Stimulated activated naive B cell treated with anti-CD40 and anti-IgM and Interleukin-4, amounts not matched to agents 10 μg/mL and 1 μg/mL and 100 μg/mL, for 72 hours (primary cell): Measurements from ENCODE around the gene C17orf107.

Source experiments
- ATAC-seq, 2 donors: fragments of 150-1000 bp; cut with Tn5 transposase; replicated peaks; 2 replicates each; pipeline ENCODE4 v1.10.0; 2021; ENCODE audit warnings: moderate library complexity in 1 of 2
- DNase-seq: peaks from one replicate; pipeline ENCODE4 v3.0.0; 2021
- H3K27ac Mint-ChIP-seq: one replicate; pipeline ENCODE4 v1.8.0; 2022; ENCODE audit warnings: mild to moderate bottlenecking, mixed read lengths
- H3K27me3 Mint-ChIP-seq, 2 donors: one replicate each; pipeline ENCODE4 v1.8.0; 2022; ENCODE audit warnings: mixed read lengths in 2 of 2
- H3K36me3 Mint-ChIP-seq, 2 donors: one replicate each; pipeline ENCODE4 v1.8.0; 2022; ENCODE audit warnings: mixed read lengths in 2 of 2, mild to moderate bottlenecking in 1 of 2
- H3K4me1 Mint-ChIP-seq, 2 donors: one replicate each; pipeline ENCODE4 v1.8.0; 2022; ENCODE audit warnings: mixed read lengths in 2 of 2, mild to moderate bottlenecking in 1 of 2
- H3K4me3 Mint-ChIP-seq, 2 donors: one replicate each; pipeline ENCODE4 v1.8.0; 2022; ENCODE audit warnings: mild to moderate bottlenecking in 2 of 2, mixed read lengths in 2 of 2, moderate library complexity in 1 of 2
- H3K9me3 Mint-ChIP-seq, 2 donors: one replicate each; pipeline ENCODE4 v1.8.0; 2022; ENCODE audit warnings: mixed read lengths in 2 of 2, mild to moderate bottlenecking in 1 of 2

C17orf107 gene

GRCh38 chr17:4887581-4887980 is 11.8 kb upstream of the C17orf107 start:
- Mint-ChIP-seq H3K4me1 (peaks cover 0 to 5% of the 10 kb centered on the region in 2 donors), H3K36me3 (peaks cover 43 to 68% of the 10 kb centered on the region in 2 donors), H3K27ac (peak overlapping the region; percentile 14), H3K4me3 (no peak overlapping the region), H3K9me3 (no peaks in the 10 kb centered on the region), H3K27me3 (no peaks in the 10 kb centered on the region)
- ATAC-seq (no peak), DNase-seq (no peak)

- peaks cover 69 to 76% of the 10 kb centered on the region in 2 donors for H3K36me3 Mint-ChIP-seq
- no peaks in the 10 kb centered on the region for H3K27me3 Mint-ChIP-seq
- no peak for DNase-seq
Observed at GRCh38 chr17:4891411-4892410, 7.6 kb upstream of the C17orf107 start.

GRCh38 chr17:4892499-4893221 is 6.7 kb upstream of the C17orf107 start:
- Mint-ChIP-seq H3K27me3 (peaks cover 0 to 5% of the 10 kb centered on the region in 2 donors), H3K4me1 (peaks cover 0 to 8% of the 10 kb centered on the region in 2 donors), H3K9me3 (no peaks in the 10 kb centered on the region), H3K36me3 (peaks cover 76% of the 10 kb centered on the region in 2 donors), H3K4me3 (no peak overlapping the region), H3K27ac (no peak overlapping the region)
- ATAC-seq (no peak), DNase-seq (no peak)

More at GRCh38 chr17:4891411-4892410, 7.6 kb upstream of the C17orf107 start:
- Mint-ChIP-seq H3K4me3 (no peak overlapping the region), H3K4me1 (peaks cover 0 to 8% of the 10 kb centered on the region in 2 donors), H3K9me3 (no peaks in the 10 kb centered on the region), H3K27ac (peak overlapping the region; percentile 51)
- ATAC-seq, result no peak

- H3K36me3 Mint-ChIP-seq, result peaks cover 76 to 77% of the 10 kb centered on the region in 2 donors
- no peak overlapping the region for H3K4me3 Mint-ChIP-seq
- ATAC-seq (no peak), DNase-seq (no peak)
- no peaks in the 10 kb centered on the region for H3K9me3 Mint-ChIP-seq
- H3K4me1 Mint-ChIP-seq, result peaks cover 3 to 8% of the 10 kb centered on the region in 2 donors
- H3K27ac Mint-ChIP-seq, result no peak overlapping the region
- peaks cover under 1 to 5% of the 10 kb centered on the region in 2 donors for H3K27me3 Mint-ChIP-seq
Observed at GRCh38 chr17:4893272-4893671, 6.1 kb upstream of the C17orf107 start.

GRCh38 chr17:4893721-4894560 is 5.4 kb upstream of the C17orf107 start:
- Mint-ChIP-seq H3K27ac (peak overlapping the region; percentile 37), H3K36me3 (peaks cover 77 to 78% of the 10 kb centered on the region in 2 donors), H3K27me3 (peaks cover 4 to 5% of the 10 kb centered on the region in 2 donors), H3K4me3 (no peak overlapping the region), H3K4me1 (peaks cover 9 to 12% of the 10 kb centered on the region in 2 donors), H3K9me3 (no peaks in the 10 kb centered on the region)
- no peak for ATAC-seq
- DNase-seq, result no peak

GRCh38 chr17:4895121-4895520 is 4.2 kb upstream of the C17orf107 start:
- peaks cover 71 to 77% of the 10 kb centered on the region in 2 donors for H3K36me3 Mint-ChIP-seq
- ATAC-seq (no peak), DNase-seq (no peak)
- no peaks in the 10 kb centered on the region for H3K9me3 Mint-ChIP-seq
- H3K4me3 Mint-ChIP-seq, result no peak overlapping the region
- H3K4me1 Mint-ChIP-seq, result peaks cover 18 to 19% of the 10 kb centered on the region in 2 donors
- peaks cover 4 to 13% of the 10 kb centered on the region in 2 donors for H3K27me3 Mint-ChIP-seq
- H3K27ac Mint-ChIP-seq, result no peak overlapping the region

- H3K27ac Mint-ChIP-seq, result peak overlapping the region; percentile 14
- peaks cover 65 to 70% of the 10 kb centered on the region in 2 donors for H3K36me3 Mint-ChIP-seq
- peaks cover 22 to 24% of the 10 kb centered on the region in 2 donors for H3K4me1 Mint-ChIP-seq
- no peak for DNase-seq
- peaks cover 0 to 1% of the 10 kb centered on the region in 2 donors for H3K9me3 Mint-ChIP-seq
- peaks cover 4 to 16% of the 10 kb centered on the region in 2 donors for H3K27me3 Mint-ChIP-seq
- no peak for ATAC-seq
- no peak overlapping the region for H3K4me3 Mint-ChIP-seq
Observed at GRCh38 chr17:4895657-4896331, 3.5 kb upstream of the C17orf107 start.

- peaks cover 25 to 28% of the 10 kb centered on the region in 2 donors for H3K4me1 Mint-ChIP-seq
- H3K36me3 Mint-ChIP-seq, result peaks cover 59 to 63% of the 10 kb centered on the region in 2 donors
- peaks cover 0 to 1% of the 10 kb centered on the region in 2 donors for H3K9me3 Mint-ChIP-seq
- peaks cover 4 to 18% of the 10 kb centered on the region in 2 donors for H3K27me3 Mint-ChIP-seq
- ATAC-seq, result no peak
- H3K4me3 Mint-ChIP-seq, result no peak overlapping the region
- DNase-seq, result no peak
- H3K27ac Mint-ChIP-seq, result no peak overlapping the region
Observed at GRCh38 chr17:4896332-4897197, 2.8 kb upstream of the C17orf107 start.

- Mint-ChIP-seq H3K4me3 (no peak overlapping the region), H3K27ac (peak overlapping the region; percentile 51), H3K9me3 (peaks cover 0 to 1% of the 10 kb centered on the region in 2 donors), H3K36me3 (peaks cover 54 to 58% of the 10 kb centered on the region in 2 donors), H3K27me3 (peaks cover 4 to 18% of the 10 kb centered on the region in 2 donors), H3K4me1 (peaks cover 29 to 30% of the 10 kb centered on the region in 2 donors)
- DNase-seq (no peak), ATAC-seq (no peak)
Observed at GRCh38 chr17:4897198-4897687, 2.1 kb upstream of the C17orf107 start.

GRCh38 chr17:4897785-4898184 is 1.6 kb upstream of the C17orf107 start:
- DNase-seq, result no peak
- H3K27ac Mint-ChIP-seq, result no peak overlapping the region
- peaks cover 4 to 18% of the 10 kb centered on the region in 2 donors for H3K27me3 Mint-ChIP-seq
- peaks cover 49 to 54% of the 10 kb centered on the region in 2 donors for H3K36me3 Mint-ChIP-seq
- no peak for ATAC-seq
- peaks cover 32 to 36% of the 10 kb centered on the region in 2 donors for H3K4me1 Mint-ChIP-seq
- peaks cover 0 to 1% of the 10 kb centered on the region in 2 donors for H3K9me3 Mint-ChIP-seq
- H3K4me3 Mint-ChIP-seq, result peak overlapping the region in 1 of 2 donors; percentile 74

GRCh38 chr17:4898351-4898750 is 985 bp upstream of the C17orf107 start:
- Mint-ChIP-seq H3K36me3 (peaks cover 44 to 49% of the 10 kb centered on the region in 2 donors), H3K27me3 (peaks cover 4 to 18% of the 10 kb centered on the region in 2 donors), H3K27ac (peak overlapping the region; percentile 37), H3K4me1 (peaks cover 34 to 41% of the 10 kb centered on the region in 2 donors), H3K4me3 (peak overlapping the region; percentile 61 to 74), H3K9me3 (peaks cover 0 to 1% of the 10 kb centered on the region in 2 donors)
- no peak for DNase-seq
- ATAC-seq, result no peak

GRCh38 chr17:4898927-4899326 is 409 bp upstream of the C17orf107 start:
- Mint-ChIP-seq H3K27ac (no peak overlapping the region), H3K36me3 (peaks cover 41 to 45% of the 10 kb centered on the region in 2 donors), H3K4me3 (peak overlapping the region; percentile 84 to 87), H3K9me3 (peaks cover 0 to 1% of the 10 kb centered on the region in 2 donors), H3K27me3 (peaks cover 4 to 18% of the 10 kb centered on the region in 2 donors), H3K4me1 (peaks cover 38 to 47% of the 10 kb centered on the region in 2 donors)
- DNase-seq, result no peak
- peak in 1 of 2 donors; percentile 4 for ATAC-seq
